NT2/D1 (cell line): ENCODE data around the gene ICOSLG.
"Not testable (repeated sequence)": the region's sequence is repeated elsewhere in the genome, so short reads cannot be mapped to it uniquely, and the experiment has no call there.

Source experiments
- DNase-seq: peaks from one replicate; pipeline ENCODE4 v3.0.0-alpha.2; 2011; ENCODE audit warnings: low read depth, low spot score
- H3K27me3 ChIP-seq: 2 replicates; pipeline ENCODE4 v1.6.0; 2011; ENCODE audit warnings: mild to moderate bottlenecking; ENCODE audit not compliant: insufficient read length, insufficient read depth
- H3K36me3 ChIP-seq: 2 replicates; pipeline ENCODE4 v1.6.1; 2011; ENCODE audit warnings: mild to moderate bottlenecking, low read length, mixed read lengths; ENCODE audit not compliant: insufficient read depth, insufficient read length
- H3K4me1 ChIP-seq: 2 replicates; pipeline ENCODE4 v1.5.1; 2011; ENCODE audit not compliant: insufficient read depth, insufficient read length
- H3K4me3 ChIP-seq: 2 replicates; pipeline ENCODE4 v1.5.1; 2011; ENCODE audit warnings: low read depth; ENCODE audit not compliant: insufficient read length
- H3K9ac ChIP-seq: 2 replicates; pipeline ENCODE4 v1.6.0; 2011; ENCODE audit warnings: low read depth; ENCODE audit not compliant: insufficient read length
- H3K9me3 ChIP-seq: 2 replicates; pipeline ENCODE4 v1.5.1; 2011; ENCODE audit warnings: mild to moderate bottlenecking, low read length; ENCODE audit not compliant: insufficient read depth

The ICOSLG gene

DNA sequence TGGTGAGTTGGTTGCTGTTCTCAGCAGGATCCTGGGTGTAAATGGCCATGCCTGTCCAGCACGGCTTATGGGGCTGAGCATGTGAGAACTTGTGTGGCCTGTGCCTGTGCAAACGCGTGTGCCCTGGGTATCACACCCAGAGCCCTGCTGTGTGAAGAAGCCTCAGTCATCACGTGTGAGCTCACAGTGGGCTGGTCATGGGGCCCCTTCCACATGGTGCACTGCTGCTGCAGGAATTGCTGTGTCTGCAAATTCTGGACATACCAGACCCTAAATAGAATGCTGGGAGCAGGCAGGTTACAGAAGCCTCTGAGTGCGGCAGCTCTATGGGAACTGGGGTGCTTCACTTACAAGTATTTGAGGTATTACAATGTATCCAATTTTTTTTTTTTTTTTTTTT is 17.4 kb downstream of the ICOSLG start:
- H3K9me3 ChIP-seq, H3K9ac ChIP-seq, H3K36me3 ChIP-seq, H3K27me3 ChIP-seq, H3K4me1 ChIP-seq, DNase-seq, H3K4me3 ChIP-seq: not testable (repeated sequence)

DNA sequence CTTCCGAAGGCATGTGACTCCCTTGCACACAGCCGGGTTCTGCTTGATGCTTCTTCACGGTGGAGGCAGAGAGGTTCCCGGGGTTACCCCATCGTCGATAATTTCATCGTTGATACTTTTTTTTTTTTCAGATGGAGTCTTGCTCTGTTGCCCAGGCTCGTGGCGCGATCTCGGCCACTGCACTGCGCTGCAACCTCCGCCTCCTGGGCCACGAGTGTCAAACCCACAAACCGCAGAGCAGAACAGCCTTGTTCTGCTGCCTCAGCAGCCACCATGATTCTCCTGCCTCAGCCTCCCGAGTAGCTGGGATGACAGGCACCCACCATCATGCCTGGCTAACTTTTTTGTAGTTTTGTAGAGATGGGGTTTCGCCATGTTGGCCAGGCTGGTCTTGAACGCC is 20.1 kb downstream of the ICOSLG start:
- not testable (repeated sequence) for H3K9ac ChIP-seq, H3K9me3 ChIP-seq, H3K4me1 ChIP-seq, H3K4me3 ChIP-seq, DNase-seq, H3K36me3 ChIP-seq, H3K27me3 ChIP-seq

DNA sequence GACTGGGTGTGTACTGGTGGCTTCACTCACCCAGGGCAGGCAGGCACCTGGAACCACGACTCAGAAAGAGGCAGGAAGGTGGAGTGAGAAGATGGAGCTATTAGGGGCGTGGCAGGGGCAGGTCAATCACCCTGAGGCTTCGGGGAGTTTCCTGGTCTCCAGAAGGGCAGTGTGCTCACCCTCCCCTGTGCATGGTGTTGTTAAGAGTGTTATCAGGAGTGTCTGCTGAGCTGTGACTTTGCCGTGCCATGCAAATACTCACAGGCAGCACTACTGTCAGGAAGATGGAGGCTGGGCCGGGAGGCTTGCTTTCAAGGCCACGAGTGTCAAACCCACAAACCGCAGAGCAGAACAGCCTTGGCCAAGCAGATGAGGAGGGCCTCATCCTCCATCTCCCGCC is 22.3 kb downstream of the ICOSLG start:
- H3K27me3 ChIP-seq, H3K36me3 ChIP-seq, DNase-seq, H3K4me3 ChIP-seq, H3K9me3 ChIP-seq, H3K9ac ChIP-seq, H3K4me1 ChIP-seq: not testable (repeated sequence)

- not testable (repeated sequence) for H3K4me1 ChIP-seq, H3K36me3 ChIP-seq, H3K9me3 ChIP-seq, H3K9ac ChIP-seq, DNase-seq, H3K4me3 ChIP-seq, H3K27me3 ChIP-seq
Measured at GRCh38 chr21:44211978-44212377, 28.8 kb downstream of the ICOSLG start.

- not testable (repeated sequence) for H3K4me1 ChIP-seq, H3K9me3 ChIP-seq, H3K36me3 ChIP-seq, H3K9ac ChIP-seq, DNase-seq, H3K4me3 ChIP-seq, H3K27me3 ChIP-seq
Measured at GRCh38 chr21:44211574-44211973, 29.2 kb downstream of the ICOSLG start.

DNA sequence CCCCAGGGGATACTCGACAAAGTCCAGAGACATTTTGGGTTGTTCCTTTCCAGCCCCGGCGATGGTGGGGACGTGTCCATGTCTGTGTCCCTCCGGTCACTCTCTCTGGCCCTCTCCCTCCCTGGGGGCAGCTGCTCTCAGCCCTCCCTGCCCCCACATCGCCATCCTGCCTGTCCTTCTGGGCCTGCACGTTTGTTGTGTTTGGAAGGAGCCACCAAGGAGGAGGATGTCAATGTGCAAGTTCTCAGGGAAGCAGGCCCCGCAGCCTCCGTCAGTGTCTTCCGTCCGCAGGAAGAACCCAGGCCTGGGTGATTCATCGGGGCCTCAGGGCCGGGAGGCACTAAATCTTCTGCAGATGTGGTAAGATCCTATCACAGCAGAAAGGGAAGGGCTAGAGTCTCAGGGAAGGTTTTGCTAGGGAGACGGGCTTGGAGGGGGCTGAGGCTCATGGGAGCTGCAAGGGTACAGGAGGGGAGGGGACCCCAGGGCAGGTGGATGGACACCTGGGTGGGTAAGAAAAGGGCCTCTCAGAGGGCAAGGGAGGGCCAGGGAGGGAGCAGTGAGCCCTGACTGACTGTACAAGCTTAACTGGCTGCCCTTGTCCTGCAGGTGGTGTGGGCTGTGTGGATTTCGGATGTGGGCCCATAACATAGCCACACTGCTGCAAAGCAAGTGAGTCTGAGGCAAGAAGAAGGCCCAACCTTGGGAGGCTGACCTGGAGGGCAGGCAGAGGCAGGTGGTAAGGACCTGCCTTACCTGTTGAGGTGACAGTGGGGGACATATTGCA is 32.7 kb downstream of the ICOSLG start:
- H3K27me3 ChIP-seq, H3K36me3 ChIP-seq, H3K9me3 ChIP-seq, H3K9ac ChIP-seq, H3K4me3 ChIP-seq, H3K4me1 ChIP-seq, DNase-seq: not testable (repeated sequence)

DNA sequence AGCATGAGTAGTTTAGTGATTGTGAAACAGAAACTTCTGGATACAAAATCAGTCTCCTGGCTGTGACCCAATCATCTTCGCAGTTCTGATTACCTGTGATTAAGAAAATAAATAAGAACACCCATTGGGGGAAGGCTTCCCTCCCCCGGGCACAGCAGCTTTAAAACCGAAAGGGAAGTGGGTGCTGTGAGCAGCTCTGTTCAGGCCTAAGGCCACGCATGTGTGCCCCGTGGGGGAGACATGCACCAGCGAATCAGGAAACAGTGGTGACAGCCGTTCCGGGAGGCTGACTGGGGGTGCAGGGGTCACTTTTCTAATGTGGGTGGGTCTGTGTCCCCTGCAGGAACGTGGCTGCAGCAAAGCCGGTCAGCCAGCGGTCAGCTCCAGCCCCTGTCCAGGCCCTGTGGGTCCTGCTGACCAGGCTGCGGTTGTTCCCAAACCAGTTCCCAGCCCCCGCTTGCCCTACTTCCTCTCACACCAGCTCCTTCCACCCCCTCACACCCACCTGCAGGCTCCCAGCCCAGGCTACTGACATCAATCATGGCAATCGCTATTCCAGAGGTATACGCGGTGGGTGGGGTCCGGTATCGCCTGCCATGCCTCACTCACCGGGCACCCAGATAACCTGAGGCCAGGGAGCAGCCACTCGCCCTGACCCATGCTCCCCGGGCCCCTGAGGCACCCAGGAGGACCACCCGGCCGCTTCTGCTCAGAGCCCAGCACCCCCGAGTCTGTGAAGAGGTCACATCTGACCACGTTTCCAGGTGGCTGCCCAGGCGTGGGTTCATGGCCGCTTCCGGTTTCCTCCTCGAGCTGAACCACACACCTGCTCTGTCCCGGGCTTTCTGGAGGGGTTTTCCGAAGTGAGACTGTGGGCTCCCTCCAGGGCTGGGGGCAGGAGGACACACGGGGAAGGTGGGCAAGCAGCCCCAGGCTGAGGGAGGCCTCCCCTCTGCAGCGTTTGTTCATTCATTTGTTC is 33.8 kb downstream of the ICOSLG start:
- H3K36me3 ChIP-seq, H3K9me3 ChIP-seq, H3K27me3 ChIP-seq, H3K9ac ChIP-seq, H3K4me1 ChIP-seq, H3K4me3 ChIP-seq, DNase-seq: not testable (repeated sequence)

GRCh38 chr21:44206187-44206586 is 34.6 kb downstream of the ICOSLG start:
- H3K4me1 ChIP-seq, H3K4me3 ChIP-seq, H3K9ac ChIP-seq, H3K9me3 ChIP-seq, H3K36me3 ChIP-seq, DNase-seq, H3K27me3 ChIP-seq: not testable (repeated sequence)

DNA sequence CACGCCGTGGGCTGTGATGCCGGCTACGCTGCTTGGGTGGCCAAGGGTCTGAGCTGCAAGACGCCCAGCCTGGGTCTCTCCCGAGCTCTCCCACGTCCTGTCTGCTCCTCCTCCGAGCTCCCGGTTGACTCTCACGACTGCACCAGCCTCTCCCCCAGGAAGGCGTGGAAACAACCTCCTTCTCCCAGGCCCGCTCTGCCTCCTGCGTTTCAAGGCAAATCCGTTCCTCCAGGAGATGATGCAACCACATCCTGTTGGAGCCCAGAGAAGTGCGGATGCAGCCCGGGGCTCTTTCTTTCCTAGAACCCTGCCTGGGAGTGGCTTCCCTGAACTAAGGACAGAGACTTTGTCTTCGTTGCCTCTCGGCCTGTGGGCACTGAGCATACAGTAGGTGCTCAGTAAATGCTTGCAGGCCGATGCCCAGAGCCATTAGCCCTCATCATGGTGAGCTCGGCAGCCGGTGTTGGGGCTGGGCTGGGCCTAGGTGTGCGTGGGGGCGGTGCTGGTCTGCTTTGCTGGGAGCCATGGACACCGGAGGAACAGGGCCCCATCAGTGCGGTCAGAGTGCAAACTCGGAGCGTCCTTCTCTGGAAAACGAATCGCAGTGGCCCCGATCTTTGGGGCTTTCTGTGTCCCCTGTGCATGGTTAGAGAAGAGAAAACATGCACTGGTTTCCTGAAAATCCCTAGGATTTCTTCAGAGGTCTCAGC is 38.0 kb downstream of the ICOSLG start:
- H3K4me1 ChIP-seq, H3K36me3 ChIP-seq, H3K9ac ChIP-seq, H3K4me3 ChIP-seq, H3K27me3 ChIP-seq, DNase-seq, H3K9me3 ChIP-seq: not testable (repeated sequence)

DNA sequence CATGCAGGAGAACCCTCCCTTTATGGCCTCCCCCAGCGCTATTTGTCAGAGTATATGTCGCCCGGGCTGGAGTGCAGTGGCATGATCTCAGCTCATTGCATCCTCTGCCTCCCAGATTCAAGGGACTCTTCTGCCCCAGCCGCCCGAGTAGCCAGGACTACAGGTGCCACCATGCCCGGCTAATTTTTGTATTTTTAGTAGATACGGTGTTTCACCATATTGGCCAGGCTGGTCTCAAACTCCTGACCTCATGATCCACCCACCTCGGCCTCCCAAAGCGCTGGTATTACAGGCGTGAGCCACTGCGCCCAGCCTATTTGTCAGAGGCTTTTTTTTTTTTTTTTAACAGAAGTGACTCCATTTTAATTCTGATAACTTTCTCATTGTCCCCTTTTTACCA is 40.7 kb downstream of the ICOSLG start:
- H3K4me1 ChIP-seq, DNase-seq, H3K4me3 ChIP-seq, H3K9me3 ChIP-seq, H3K9ac ChIP-seq, H3K36me3 ChIP-seq, H3K27me3 ChIP-seq: not testable (repeated sequence)
